Liver (tissue), 9 donors: ENCODE results near the gene ANKRD11. TPM values are rescaled to one million over a fixed set of nuclear protein-coding genes. Genes with fewer than 3 reads are reported as not detected.

Source experiments
- DNase-seq: peaks from one replicate; pipeline ENCODE4 v3.0.0-alpha.2; 2017; ENCODE audit warnings: low spot score
- H3K27ac ChIP-seq, 2 donors: one replicate each; pipeline ENCODE4 v1.7.0; 2013; ENCODE audit warnings: inconsistent platforms in 2 of 2, low read length in 2 of 2, control low read depth in 1 of 2, low read depth in 1 of 2, mild to moderate bottlenecking in 1 of 2
- H3K27me3 ChIP-seq, 4 donors: one replicate each; pipeline versions ENCODE4 v1.6.1 to v1.7.0; 2013; ENCODE audit warnings: low read length in 3 of 4, inconsistent platforms in 1 of 4, mild to moderate bottlenecking in 1 of 4, moderate library complexity in 1 of 4; ENCODE audit not compliant: control insufficient read depth in 4 of 4, insufficient read depth in 4 of 4
- H3K36me3 ChIP-seq, 4 donors: one replicate each; pipeline versions ENCODE4 v1.6.1 to v1.7.0; 2013; ENCODE audit warnings: low read length in 3 of 4, mild to moderate bottlenecking in 3 of 4, low read depth in 1 of 4, moderate library complexity in 1 of 4; ENCODE audit not compliant: control insufficient read depth in 4 of 4, insufficient read depth in 3 of 4
- H3K4me1 ChIP-seq, 4 donors: one replicate each; pipeline versions ENCODE4 v1.6.1 to v1.7.0; 2013; ENCODE audit warnings: low read length in 3 of 4, mild to moderate bottlenecking in 3 of 4, moderate library complexity in 1 of 4; ENCODE audit not compliant: control insufficient read depth in 4 of 4, insufficient read depth in 4 of 4
- H3K4me3 ChIP-seq, 3 donors: one replicate each; pipeline versions ENCODE4 v1.6.1 to v1.7.0; 2013; ENCODE audit warnings: low read length in 3 of 3, control low read depth in 1 of 3, low read depth in 1 of 3, mild to moderate bottlenecking in 1 of 3
- H3K9ac ChIP-seq, 2 donors: one replicate each; pipeline ENCODE4 v1.7.0; 2013; ENCODE audit warnings: low read length in 2 of 2, mild to moderate bottlenecking in 2 of 2, moderate library complexity in 2 of 2, control low read depth in 1 of 2, low read depth in 1 of 2
- H3K9me3 ChIP-seq, 4 donors: one replicate each; pipeline versions ENCODE4 v1.6.1 to v1.7.0; 2013; ENCODE audit warnings: low read length in 3 of 4; ENCODE audit not compliant: control insufficient read depth in 4 of 4
- EGR1 ChIP-seq, 2 donors: IDR thresholded peaks; 2 replicates each; pipeline ENCODE4 v1.6.1; 2016 to 2018; ENCODE audit warnings: antibody characterized with exemption in 2 of 2, low read depth in 2 of 2
- FOXA1 ChIP-seq: IDR thresholded peaks from 2 replicates; pipeline ENCODE4 v1.6.1; 2016; ENCODE audit warnings: antibody characterized with exemption
- FOXA2 ChIP-seq: IDR thresholded peaks from 2 replicates; pipeline ENCODE4 v1.6.1; 2016; ENCODE audit warnings: antibody characterized with exemption
- GABPA ChIP-seq, 2 donors: IDR thresholded peaks in 1 of 2; conservative IDR thresholded peaks in 1 of 2; 2 replicates each; pipeline ENCODE4 v1.6.1; 2016; ENCODE audit warnings: antibody characterized with exemption in 2 of 2, mild to moderate bottlenecking in 1 of 2, moderate library complexity in 1 of 2
- HNF4A ChIP-seq, 2 donors: conservative IDR thresholded peaks; 2 replicates each; pipeline ENCODE4 v1.6.1; 2016; ENCODE audit warnings: antibody characterized with exemption in 2 of 2, mild to moderate bottlenecking in 2 of 2
- HNF4G ChIP-seq: IDR thresholded peaks from 2 replicates; pipeline ENCODE4 v1.6.1; 2016; ENCODE audit warnings: antibody characterized with exemption
- JUND ChIP-seq, 2 donors: IDR thresholded peaks; 2 replicates each; pipeline ENCODE4 v1.6.1; 2016; ENCODE audit warnings: antibody characterized with exemption in 2 of 2
- NR2F2 ChIP-seq: IDR thresholded peaks from 2 replicates; pipeline ENCODE4 v1.6.1; 2016; ENCODE audit warnings: antibody characterized with exemption
- RAD21 ChIP-seq, 2 donors: IDR thresholded peaks; 2 replicates each; pipeline ENCODE4 v1.6.1; 2016; ENCODE audit warnings: antibody characterized with exemption in 2 of 2, mild to moderate bottlenecking in 2 of 2
- RXRA ChIP-seq, 2 donors: IDR thresholded peaks; 2 replicates each; pipeline ENCODE4 v1.6.1; 2017 to 2018; ENCODE audit warnings: antibody characterized with exemption in 2 of 2, mild to moderate bottlenecking in 1 of 2
- SP1 ChIP-seq: IDR thresholded peaks from 2 replicates; pipeline ENCODE4 v1.6.1; 2018; ENCODE audit warnings: antibody characterized with exemption, mild to moderate bottlenecking
- TAF1 ChIP-seq: conservative IDR thresholded peaks from 2 replicates; pipeline ENCODE4 v1.6.1; 2016; ENCODE audit warnings: antibody characterized with exemption, mild to moderate bottlenecking
- YY1 ChIP-seq: IDR thresholded peaks from 2 replicates; pipeline ENCODE4 v1.6.1; 2016; ENCODE audit warnings: antibody characterized with exemption, mild to moderate bottlenecking
- WGBS: extraction: QIAGEN DNeasy Blood & Tissue Kit; methylation state at CpG from one replicate; pipeline ENCODE4 v1.1.7; 2013; 5-methylcytosine and 5-hydroxymethylcytosine counted together
- polyA plus RNA-seq, 2 donors: library from polyadenylated mRNA; stranded (reverse) in 1 of 2; unstranded in 1 of 2; fragments of 200-250 nt in 1 of 2; fragments of >200 nt in 1 of 2; fragmentation: Nextera tagmentation in 1 of 2; extraction: Ambion mirVana in 1 of 2; gene quantifications; one replicate each; pipeline versions ENCODE4 v1.2.1 to v1.2.3, GENCODE V29; 2013 to 2015
- total RNA-seq, 2 donors: library from RNA; depleted of rRNA; stranded (reverse); fragments of >200 nt; gene quantifications; one replicate each; pipeline ENCODE4 v1.2.3, GENCODE V29; 2014
- TF ChIP-seq, protein P1 (sequence below): IDR thresholded peaks from 2 replicates; pipeline ENCODE4 v1.6.1; 2016; ENCODE audit warnings: antibody characterized with exemption
- TF ChIP-seq, protein P2 (sequence below): IDR thresholded peaks from 2 replicates; pipeline ENCODE4 v1.6.1; 2016; ENCODE audit warnings: antibody characterized with exemption
- TF ChIP-seq, protein P3 (sequence below): IDR thresholded peaks from 2 replicates; pipeline ENCODE4 v1.6.1; 2016; ENCODE audit warnings: antibody characterized with exemption
- TF ChIP-seq, protein P4 (sequence below): fragments of 150-350 bp; IDR thresholded peaks from 2 replicates; pipeline ENCODE4 v1.5.1; 2017; ENCODE audit warnings: improper control_type of control experiment, low read depth, low read length; ENCODE audit not compliant: missing input control
- TF ChIP-seq, protein P5 (sequence below): IDR thresholded peaks from 2 replicates; pipeline ENCODE4 v1.6.1; 2016; ENCODE audit warnings: antibody characterized with exemption, mild to moderate bottlenecking
- donor health status: healthy.
- donor health status: healthy.
- donor health status: healthy.
- donor health status: healthy.
- donor health status: healthy.

Gene ANKRD11
- total and polyA plus RNA-seq, 4 donors, result 16.3 to 55.1 (median 28.0) TPM

DNA sequence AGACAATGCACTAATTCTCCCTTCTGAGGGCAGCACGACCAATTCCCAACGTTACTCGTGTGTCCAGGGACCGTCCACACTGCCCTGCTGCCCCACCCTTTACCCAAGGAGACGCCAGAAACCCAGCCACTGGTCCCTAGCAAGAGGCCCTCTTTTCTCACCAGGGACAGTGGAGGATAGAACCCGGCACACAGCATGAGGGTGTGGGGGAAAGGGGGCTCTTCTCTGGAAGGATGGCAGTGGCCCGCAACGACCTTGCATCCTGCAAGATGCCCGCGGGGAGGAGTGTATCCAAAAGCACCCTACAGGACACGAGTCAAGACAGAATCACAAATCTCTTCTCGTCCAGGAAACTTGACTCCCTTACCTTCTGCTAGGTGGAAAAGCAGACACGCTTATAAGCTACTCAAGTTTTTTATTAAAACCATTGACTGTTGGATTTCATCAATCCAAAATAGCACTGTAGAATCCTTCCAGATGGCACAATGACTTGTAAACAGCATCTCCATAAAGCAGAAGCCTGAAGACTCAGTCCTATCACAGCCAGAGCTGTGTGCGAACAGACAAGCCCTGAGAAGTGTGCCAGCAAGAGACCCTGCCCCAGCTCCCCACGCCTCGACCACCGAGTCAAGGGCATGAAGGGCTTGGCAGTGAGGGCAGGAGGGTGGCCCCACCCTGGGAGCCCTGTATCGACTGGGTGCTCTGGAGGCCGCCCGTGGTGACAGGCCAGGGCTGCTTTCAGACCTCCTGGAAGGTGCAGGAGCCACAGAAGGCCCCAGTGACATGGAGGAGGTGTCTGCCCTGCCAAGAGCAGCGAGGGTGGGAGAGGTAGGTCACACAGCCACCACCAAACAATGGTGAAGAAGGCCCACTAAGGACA, 103.8 kb downstream of the ANKRD11 start:
- no peak overlapping the region for H3K27ac ChIP-seq
- DNase-seq, result no peak
- H3K27me3 ChIP-seq, result no peaks in the 10 kb centered on the region
- TF ChIP-seq RAD21 (IDR thresholded peaks at IDR 0.05) (no peak), TAF1 (no peak), YY1 (no peak), NR2F2 (no peak), HNF4G (no peak), SP1 (no peak), HNF4A (conservative IDR thresholded peaks at IDR 0.05) (no peak)
- TF ChIP-seq, protein P1, sequence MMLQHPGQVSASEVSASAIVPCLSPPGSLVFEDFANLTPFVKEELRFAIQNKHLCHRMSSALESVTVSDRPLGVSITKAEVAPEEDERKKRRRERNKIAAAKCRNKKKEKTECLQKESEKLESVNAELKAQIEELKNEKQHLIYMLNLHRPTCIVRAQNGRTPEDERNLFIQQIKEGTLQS, result no peak
- TF ChIP-seq, protein P2, sequence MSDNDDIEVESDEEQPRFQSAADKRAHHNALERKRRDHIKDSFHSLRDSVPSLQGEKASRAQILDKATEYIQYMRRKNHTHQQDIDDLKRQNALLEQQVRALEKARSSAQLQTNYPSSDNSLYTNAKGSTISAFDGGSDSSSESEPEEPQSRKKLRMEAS, result no peak
- TF ChIP-seq, protein P3, sequence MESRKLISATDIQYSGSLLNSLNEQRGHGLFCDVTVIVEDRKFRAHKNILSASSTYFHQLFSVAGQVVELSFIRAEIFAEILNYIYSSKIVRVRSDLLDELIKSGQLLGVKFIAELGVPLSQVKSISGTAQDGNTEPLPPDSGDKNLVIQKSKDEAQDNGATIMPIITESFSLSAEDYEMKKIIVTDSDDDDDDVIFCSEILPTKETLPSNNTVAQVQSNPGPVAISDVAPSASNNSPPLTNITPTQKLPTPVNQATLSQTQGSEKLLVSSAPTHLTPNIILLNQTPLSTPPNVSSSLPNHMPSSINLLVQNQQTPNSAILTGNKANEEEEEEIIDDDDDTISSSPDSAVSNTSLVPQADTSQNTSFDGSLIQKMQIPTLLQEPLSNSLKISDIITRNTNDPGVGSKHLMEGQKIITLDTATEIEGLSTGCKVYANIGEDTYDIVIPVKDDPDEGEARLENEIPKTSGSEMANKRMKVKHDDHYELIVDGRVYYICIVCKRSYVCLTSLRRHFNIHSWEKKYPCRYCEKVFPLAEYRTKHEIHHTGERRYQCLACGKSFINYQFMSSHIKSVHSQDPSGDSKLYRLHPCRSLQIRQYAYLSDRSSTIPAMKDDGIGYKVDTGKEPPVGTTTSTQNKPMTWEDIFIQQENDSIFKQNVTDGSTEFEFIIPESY, result no peak
- H3K36me3 ChIP-seq, result peaks cover 0 to 1% (median 0%) of the 10 kb centered on the region in 4 donors
- H3K4me1 ChIP-seq, result peaks cover 8 to 30% (median 26%) of the 10 kb centered on the region in 4 donors
- H3K4me3 ChIP-seq, result no peak overlapping the region
- WGBS, result 88% methylated on average over 21 of the region's 21 CpGs
- no peaks in the 10 kb centered on the region for H3K9me3 ChIP-seq
- no peak overlapping the region for H3K9ac ChIP-seq

DNA sequence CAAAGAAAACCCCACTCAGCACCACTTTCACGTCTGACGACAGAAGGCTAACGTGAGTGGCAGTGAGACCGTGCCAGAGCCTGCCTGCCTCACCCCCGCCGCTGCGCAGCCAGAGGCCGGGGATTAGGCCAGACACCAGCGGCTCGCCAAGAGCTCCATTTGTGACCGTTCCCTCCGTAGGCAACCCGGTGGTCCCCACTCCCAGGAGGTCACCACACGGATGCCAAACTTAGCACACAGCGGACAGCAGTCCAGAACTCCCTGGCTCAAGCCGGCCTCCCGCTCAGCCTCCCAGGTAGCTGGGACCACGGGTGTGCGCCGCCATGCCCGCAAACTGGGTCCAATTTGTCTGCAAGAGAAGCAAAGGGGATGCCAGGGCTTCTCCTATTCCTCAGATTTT, 104.6 kb downstream of the ANKRD11 start:
- no peak for TF ChIP-seq TAF1
- TF ChIP-seq, protein P4, sequence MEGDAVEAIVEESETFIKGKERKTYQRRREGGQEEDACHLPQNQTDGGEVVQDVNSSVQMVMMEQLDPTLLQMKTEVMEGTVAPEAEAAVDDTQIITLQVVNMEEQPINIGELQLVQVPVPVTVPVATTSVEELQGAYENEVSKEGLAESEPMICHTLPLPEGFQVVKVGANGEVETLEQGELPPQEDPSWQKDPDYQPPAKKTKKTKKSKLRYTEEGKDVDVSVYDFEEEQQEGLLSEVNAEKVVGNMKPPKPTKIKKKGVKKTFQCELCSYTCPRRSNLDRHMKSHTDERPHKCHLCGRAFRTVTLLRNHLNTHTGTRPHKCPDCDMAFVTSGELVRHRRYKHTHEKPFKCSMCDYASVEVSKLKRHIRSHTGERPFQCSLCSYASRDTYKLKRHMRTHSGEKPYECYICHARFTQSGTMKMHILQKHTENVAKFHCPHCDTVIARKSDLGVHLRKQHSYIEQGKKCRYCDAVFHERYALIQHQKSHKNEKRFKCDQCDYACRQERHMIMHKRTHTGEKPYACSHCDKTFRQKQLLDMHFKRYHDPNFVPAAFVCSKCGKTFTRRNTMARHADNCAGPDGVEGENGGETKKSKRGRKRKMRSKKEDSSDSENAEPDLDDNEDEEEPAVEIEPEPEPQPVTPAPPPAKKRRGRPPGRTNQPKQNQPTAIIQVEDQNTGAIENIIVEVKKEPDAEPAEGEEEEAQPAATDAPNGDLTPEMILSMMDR, result no peak
- TF ChIP-seq, protein P5, sequence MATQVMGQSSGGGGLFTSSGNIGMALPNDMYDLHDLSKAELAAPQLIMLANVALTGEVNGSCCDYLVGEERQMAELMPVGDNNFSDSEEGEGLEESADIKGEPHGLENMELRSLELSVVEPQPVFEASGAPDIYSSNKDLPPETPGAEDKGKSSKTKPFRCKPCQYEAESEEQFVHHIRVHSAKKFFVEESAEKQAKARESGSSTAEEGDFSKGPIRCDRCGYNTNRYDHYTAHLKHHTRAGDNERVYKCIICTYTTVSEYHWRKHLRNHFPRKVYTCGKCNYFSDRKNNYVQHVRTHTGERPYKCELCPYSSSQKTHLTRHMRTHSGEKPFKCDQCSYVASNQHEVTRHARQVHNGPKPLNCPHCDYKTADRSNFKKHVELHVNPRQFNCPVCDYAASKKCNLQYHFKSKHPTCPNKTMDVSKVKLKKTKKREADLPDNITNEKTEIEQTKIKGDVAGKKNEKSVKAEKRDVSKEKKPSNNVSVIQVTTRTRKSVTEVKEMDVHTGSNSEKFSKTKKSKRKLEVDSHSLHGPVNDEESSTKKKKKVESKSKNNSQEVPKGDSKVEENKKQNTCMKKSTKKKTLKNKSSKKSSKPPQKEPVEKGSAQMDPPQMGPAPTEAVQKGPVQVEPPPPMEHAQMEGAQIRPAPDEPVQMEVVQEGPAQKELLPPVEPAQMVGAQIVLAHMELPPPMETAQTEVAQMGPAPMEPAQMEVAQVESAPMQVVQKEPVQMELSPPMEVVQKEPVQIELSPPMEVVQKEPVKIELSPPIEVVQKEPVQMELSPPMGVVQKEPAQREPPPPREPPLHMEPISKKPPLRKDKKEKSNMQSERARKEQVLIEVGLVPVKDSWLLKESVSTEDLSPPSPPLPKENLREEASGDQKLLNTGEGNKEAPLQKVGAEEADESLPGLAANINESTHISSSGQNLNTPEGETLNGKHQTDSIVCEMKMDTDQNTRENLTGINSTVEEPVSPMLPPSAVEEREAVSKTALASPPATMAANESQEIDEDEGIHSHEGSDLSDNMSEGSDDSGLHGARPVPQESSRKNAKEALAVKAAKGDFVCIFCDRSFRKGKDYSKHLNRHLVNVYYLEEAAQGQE, result no peak
- no peak for TF ChIP-seq RXRA (IDR thresholded peaks at IDR 0.05)
- no peak for TF ChIP-seq FOXA1
- no peak for TF ChIP-seq EGR1 (IDR thresholded peaks at IDR 0.05; ENCODE audit: low read depth in 2 of 2)
- no peak for TF ChIP-seq GABPA (IDR thresholded peaks at IDR 0.05 in 1 of 2, conservative IDR thresholded peaks at IDR 0.05 in 1 of 2)
- no peak for TF ChIP-seq HNF4G
- TF ChIP-seq, protein P1, result no peak
- TF ChIP-seq, protein P3, result no peak
- TF ChIP-seq FOXA2, result no peak
- no peak for TF ChIP-seq YY1
- TF ChIP-seq SP1, result no peak
- no peak for TF ChIP-seq RAD21 (IDR thresholded peaks at IDR 0.05)
- no peak for TF ChIP-seq JUND (IDR thresholded peaks at IDR 0.05)
- TF ChIP-seq, protein P2, result no peak
- Histone ChIP-seq H3K36me3 (peaks cover 0 to 1% (median 0%) of the 10 kb centered on the region in 4 donors), H3K9ac (no peak overlapping the region), H3K27me3 (no peaks in the 10 kb centered on the region), H3K4me3 (no peak overlapping the region), H3K27ac (no peak overlapping the region), H3K9me3 (no peaks in the 10 kb centered on the region), H3K4me1 (peaks cover 8 to 39% (median 32%) of the 10 kb centered on the region in 4 donors)
- no peak for DNase-seq
- WGBS, result 97% methylated on average over 21 of the region's 21 CpGs
